ENCODE results near the gene VPREB3.
A peak's percentile ranks its signal among the peaks of the same experiment; 100 is the strongest.

VPREB3 gene

GRCh38 chr22:23754220-23754919, at the start of gene VPREB3:
Gene VPREB3, minus strand, starts transcription at chr22:23754425. Its CDS starts 62 bp downstream, at chr22:23754363.
- DNase-seq: no peak

- DNase-seq: no peak
These were observed 49.0 kb upstream of the VPREB3 start for GRCh38 chr22:23803001-23803819.

GRCh38 chr22:23801886-23802377, 47.7 kb upstream of the VPREB3 start:
- DNase-seq: no peak

GRCh38 chr22:23801238-23801821, 47.1 kb upstream of the VPREB3 start:
- no peak for DNase-seq

- no peak for DNase-seq
These were observed 46.3 kb upstream of the VPREB3 start for GRCh38 chr22:23800297-23801237.

GRCh38 chr22:23796461-23796860, 42.2 kb upstream of the VPREB3 start:
- no peak for DNase-seq

- no peak for DNase-seq
These were observed 39.1 kb upstream of the VPREB3 start for GRCh38 chr22:23793326-23793725.

GRCh38 chr22:23791738-23792645, 37.8 kb upstream of the VPREB3 start:
- no peak for DNase-seq

- no peak for DNase-seq
These were observed 36.9 kb upstream of the VPREB3 start for GRCh38 chr22:23790819-23791737.

GRCh38 chr22:23789638-23790037, 35.4 kb upstream of the VPREB3 start:
- no peak for DNase-seq

GRCh38 chr22:23789121-23789520, 34.9 kb upstream of the VPREB3 start:
- no peak for DNase-seq

GRCh38 chr22:23787910-23788309, 33.7 kb upstream of the VPREB3 start:
- DNase-seq: no peak

- DNase-seq: no peak
These were observed 33.3 kb upstream of the VPREB3 start for GRCh38 chr22:23787600-23787896.

GRCh38 chr22:23786752-23787599, 32.8 kb upstream of the VPREB3 start, which contains the start of gene SMARCB1:
Gene SMARCB1, plus strand, starts transcription at chr22:23786966. Its CDS starts 204 bp downstream, at chr22:23787170.
- DNase-seq: peak; percentile 86

GRCh38 chr22:23786261-23786710, 32.1 kb upstream of the VPREB3 start:
- no peak for DNase-seq

- no peak for DNase-seq
These were observed 30.0 kb upstream of the VPREB3 start for GRCh38 chr22:23784215-23784732.

GRCh38 chr22:23783265-23784150, 29.3 kb upstream of the VPREB3 start:
- DNase-seq: no peak

- no peak for DNase-seq
These were observed 28.5 kb upstream of the VPREB3 start for GRCh38 chr22:23782703-23783102.
